Hematopoietic multipotent progenitor cell (in vitro differentiated cells): ENCODE results near the gene VEGFC. TPM values are rescaled to one million over a fixed set of nuclear protein-coding genes. Genes with fewer than 3 reads are reported as not detected.

Experiments used
- DNase-seq, 3 donors: peaks; one replicate each; pipeline ENCODE4 v3.0.0-alpha.2; 2011 to 2015; ENCODE audit warnings: low read depth in 2 of 3, low spot score in 2 of 3
- total RNA-seq: library from RNA; depleted of rRNA; stranded (reverse); fragments of >200 nt; gene quantifications from one replicate; pipeline ENCODE4 v1.2.3, GENCODE V29; 2012

VEGFC gene
- total RNA-seq, 1 donor = not detected

DNA sequence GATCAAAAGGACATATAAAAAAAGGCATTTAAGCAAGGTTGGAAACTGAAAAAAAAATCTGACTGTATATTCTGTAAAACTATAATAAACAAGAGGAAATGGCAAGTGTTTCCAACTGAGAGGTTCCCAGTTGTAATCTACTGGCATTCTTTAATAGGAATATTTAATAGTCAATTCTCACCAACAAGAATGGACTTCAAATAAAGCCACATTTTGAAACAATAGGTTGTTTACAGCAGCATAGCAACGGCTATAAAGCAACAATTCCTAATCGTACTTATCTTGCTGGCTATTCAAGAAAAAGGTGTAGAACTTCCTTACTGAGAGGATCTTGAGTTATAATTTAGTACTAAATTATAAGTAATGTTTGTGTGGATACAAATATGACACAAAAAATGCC lies 75.5 kb downstream of the VEGFC start:
- no peak for DNase-seq

GRCh38 chr4:176709417-176709816 lies 83.3 kb downstream of the VEGFC start:
- no peak for DNase-seq

DNA sequence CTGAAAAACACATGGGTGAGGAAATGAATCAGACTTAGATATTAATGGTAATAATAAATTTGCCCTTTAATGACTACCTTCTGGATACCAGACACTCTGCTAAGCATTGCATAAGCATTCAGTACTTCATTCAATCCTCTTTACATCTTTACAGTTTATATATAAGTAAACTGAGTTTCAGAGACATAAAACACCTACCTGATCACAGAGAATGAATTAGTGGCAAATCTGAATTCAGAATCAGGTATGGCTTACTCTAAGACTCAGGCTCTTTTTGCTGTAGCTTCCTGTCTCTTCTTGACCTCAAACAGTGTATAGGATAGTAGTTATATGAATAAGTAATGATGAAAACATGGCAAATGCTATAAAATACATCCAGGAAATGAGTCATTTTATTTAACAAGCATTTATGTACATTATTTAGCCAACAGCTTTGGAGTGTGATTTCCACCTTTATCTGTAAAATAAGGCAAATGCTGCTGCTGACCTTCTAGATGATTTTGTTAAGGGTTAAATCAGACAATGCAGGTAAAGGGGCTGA lies 83.9 kb downstream of the VEGFC start:
- no peak for DNase-seq

GRCh38 chr4:176690716-176691115 lies 102.0 kb downstream of the VEGFC start:
- no peak for DNase-seq

- DNase-seq = no peak
Observed at GRCh38 chr4:176680668-176681180, 112.0 kb downstream of the VEGFC start.

- DNase-seq = no peak
Observed at GRCh38 chr4:176676901-176677300, 115.8 kb downstream of the VEGFC start.

GRCh38 chr4:176675810-176676209 lies 116.9 kb downstream of the VEGFC start:
- DNase-seq = no peak

GRCh38 chr4:176671532-176671931 lies 121.2 kb downstream of the VEGFC start:
- no peak for DNase-seq

GRCh38 chr4:176668324-176668723 lies 124.4 kb downstream of the VEGFC start:
- DNase-seq = no peak

DNA sequence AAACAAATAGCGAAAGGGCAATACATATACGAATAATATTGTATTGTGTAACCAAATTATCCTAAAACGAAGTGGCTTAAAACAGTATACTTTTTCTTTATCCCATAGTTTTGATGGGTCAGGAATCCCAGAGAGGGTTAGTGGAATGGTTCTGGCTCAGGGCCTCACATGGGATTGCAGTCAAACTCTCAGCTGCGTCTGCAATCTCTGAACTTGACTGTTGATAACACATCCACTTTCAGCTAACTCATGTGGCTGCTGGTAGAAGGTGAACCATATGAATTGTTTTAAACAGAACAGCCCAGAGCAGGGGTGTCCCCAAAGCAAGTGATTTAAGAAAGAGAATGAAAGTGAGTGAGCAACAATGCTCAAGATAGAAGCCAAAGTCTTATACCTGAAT lies 127.8 kb downstream of the VEGFC start:
- no peak for DNase-seq

DNA sequence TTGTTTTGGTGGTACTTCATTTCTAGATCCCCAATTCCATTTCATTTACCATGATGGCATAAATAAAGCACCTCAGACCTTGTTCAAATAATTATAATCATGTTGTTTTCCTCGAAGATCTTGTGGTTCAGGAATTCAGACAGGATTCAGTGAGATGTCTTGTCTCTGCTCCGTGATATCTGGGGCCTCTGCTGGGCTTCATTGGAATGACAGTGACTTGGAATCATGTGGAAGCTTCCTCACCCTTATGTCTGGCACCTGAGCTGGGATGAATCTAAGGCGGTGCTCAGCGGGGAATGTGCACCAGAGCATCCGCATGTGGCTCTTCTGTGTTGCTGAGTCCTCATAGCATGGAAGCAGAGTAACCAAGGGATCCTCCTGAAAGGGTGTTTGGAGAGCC lies 132.2 kb downstream of the VEGFC start:
- DNase-seq = no peak

DNA sequence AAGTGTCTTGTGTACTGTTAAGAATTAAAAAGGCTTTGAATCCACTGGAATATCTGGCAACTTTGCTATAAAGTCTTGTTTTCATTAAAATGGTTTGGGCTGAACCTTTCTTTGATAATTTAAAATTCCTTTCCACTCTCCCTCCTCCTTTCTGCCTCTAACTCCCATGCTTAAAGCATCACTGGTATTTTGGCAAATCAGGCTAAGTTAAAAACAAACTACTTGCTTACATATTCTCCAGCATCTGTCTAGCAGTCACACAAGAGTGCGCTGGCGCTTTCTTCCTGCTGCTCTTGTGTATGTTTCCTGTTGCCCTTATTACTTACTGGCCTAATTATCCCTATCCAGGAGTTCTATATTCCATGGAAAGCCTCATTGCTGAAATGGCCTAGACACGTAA lies 136.6 kb downstream of the VEGFC start:
- DNase-seq = no peak

- no peak for DNase-seq
Observed at GRCh38 chr4:176654565-176655216, 138.0 kb downstream of the VEGFC start.

- DNase-seq = no peak
Observed at GRCh38 chr4:176653401-176654220, 139.1 kb downstream of the VEGFC start.

GRCh38 chr4:176646311-176646710 lies 146.4 kb downstream of the VEGFC start:
- no peak for DNase-seq

DNA sequence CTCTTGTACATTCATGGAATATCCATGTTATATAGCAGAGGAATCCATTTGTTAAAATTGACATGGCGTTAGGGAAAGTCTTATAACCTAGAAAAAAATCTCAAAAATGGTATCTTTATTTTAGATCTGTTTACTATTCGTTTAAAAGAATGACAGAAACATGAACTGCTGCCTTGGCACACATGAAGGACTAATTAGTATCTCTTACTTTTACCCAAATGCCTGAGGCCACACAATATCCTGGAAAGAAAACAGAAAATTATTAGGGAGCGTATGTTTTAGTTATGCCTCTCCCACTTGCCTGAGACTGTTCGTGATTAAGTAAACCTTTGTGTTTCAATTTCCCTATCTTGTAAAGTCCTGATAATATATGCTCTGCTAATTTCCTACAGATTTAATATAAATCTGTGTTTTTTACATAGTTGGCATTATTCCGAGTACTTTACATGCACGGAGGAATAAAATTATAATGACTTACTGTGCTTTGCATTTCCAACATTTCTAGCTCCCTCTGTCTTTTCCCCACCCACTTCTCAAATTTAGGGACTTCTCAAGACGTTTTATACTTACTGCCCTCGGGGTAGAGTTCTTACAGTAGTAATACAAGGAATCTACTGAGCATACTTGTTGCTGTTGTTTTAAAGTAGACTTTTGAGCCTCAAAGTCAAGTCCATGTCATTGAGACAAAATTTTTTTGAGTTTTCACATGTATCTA lies 147.3 kb downstream of the VEGFC start:
- no peak for DNase-seq

GRCh38 chr4:176642472-176642871 lies 150.2 kb downstream of the VEGFC start:
- DNase-seq = no peak

- no peak for DNase-seq
Observed at GRCh38 chr4:176641237-176641636, 151.5 kb downstream of the VEGFC start.

DNA sequence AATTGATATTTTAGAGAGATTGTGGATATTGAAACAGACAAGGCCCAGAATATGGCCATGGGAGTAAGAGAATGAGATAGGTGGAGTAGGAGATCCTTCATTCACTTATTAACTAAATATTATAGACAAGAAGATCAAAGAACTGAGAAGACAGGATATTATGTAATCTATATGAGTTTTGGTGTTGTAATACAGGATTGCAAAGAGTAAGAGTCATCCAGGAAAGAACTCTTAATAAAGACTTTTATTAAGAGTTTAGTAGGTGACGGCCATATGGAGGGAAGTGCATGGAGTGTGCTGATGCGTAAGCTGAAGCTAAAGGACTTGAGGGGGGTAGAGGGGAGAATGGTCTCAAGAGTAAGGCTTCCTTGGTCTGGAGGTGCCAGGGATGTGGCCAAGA lies 153.7 kb downstream of the VEGFC start:
- DNase-seq = no peak

DNA sequence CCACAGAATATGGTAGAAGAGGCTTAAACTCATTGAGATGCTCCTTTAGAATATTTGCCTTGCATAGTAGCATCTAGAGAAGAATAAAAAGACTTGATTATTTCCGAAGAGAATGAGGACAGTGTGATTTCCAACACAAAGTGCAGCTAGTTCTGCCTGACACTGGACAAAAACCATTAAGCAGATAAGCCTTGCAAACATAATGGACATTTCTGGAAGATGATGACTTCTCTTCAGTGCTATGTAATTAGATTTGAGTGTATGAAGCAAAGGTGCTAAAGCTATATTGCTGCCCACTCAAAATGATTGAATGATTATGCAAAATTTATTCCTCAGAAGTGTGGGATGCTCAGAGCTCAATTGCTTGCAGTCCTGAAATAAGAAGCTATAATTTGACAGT lies 156.4 kb downstream of the VEGFC start:
- no peak for DNase-seq
